Ovary (tissue), 9 donors: Measurements from ENCODE around the gene CPNE4. TPM values are rescaled to one million over a fixed set of nuclear protein-coding genes. Genes with fewer than 3 reads are reported as not detected.

ENCODE experiments used
- DNase-seq, 5 donors: peaks; one replicate each; pipeline ENCODE4 v3.0.0-alpha.2; 2019 to 2020
- H3K27ac ChIP-seq, 2 donors: fragments of 200-600 bp; one replicate each; pipeline versions ENCODE4 v1.5.1 to v1.8.0; 2019 to 2022
- H3K27me3 ChIP-seq: fragments of 200-600 bp; one replicate; pipeline ENCODE4 v1.8.0; 2022
- H3K36me3 ChIP-seq: fragments of 200-600 bp; sonication (generic); one replicate; pipeline ENCODE4 v1.5.1; 2019
- H3K4me1 ChIP-seq: one replicate; pipeline ENCODE4 v1.8.1; 2013; ENCODE audit warnings: mild to moderate bottlenecking, moderate library complexity; ENCODE audit not compliant: insufficient read depth
- H3K4me3 ChIP-seq: fragments of 200-600 bp; sonication (generic); one replicate; pipeline ENCODE4 v1.5.1; 2017
- H3K9me3 ChIP-seq, 2 donors: fragments of 200-600 bp in 1 of 2; sonication (generic) in 1 of 2; one replicate each; pipeline versions ENCODE4 v1.5.1 to v1.8.1; 2013 to 2019; ENCODE audit warnings: mild to moderate bottlenecking in 1 of 2, moderate library complexity in 1 of 2
- EP300 ChIP-seq: sonication (generic); formaldehyde crosslinking; IDR thresholded peaks from one replicate; pipeline ENCODE4 v1.6.1; 2017; ENCODE audit warnings: antibody characterized with exemption
- POLR2A ChIP-seq: fragments of 450-650 bp; IDR thresholded peaks from one replicate; pipeline ENCODE4 v1.6.1; 2017; ENCODE audit warnings: antibody characterized with exemption, mild to moderate bottlenecking, moderate library complexity
- WGBS, 3 donors: extraction: QIAGEN DNeasy Blood & Tissue Kit in 1 of 3; methylation state at CpG; one replicate each; pipeline versions ENCODE4 v1.1.5 to v1.1.7; 2013 to 2017; 5-methylcytosine and 5-hydroxymethylcytosine counted together
- intact Hi-C, 4 donors: fragments of 100-400 bp; cut with DNase I; formaldehyde crosslinking; loops; one replicate each; pipeline versions ENCODE4 v1.11.0 to v1.15.1; 2022 to 2023
- polyA plus RNA-seq, 2 donors: library from polyadenylated mRNA; stranded (reverse); fragments of 200-250 nt in 1 of 2; fragments of 350-450 nt in 1 of 2; fragmentation: Illumina TruSeq in 1 of 2; extraction: RNeasy Lipid Tissue Mini Kit (QIAGEN cat#74804) in 1 of 2; gene quantifications; one replicate each; pipeline ENCODE4 v1.2.3, GENCODE V29; 2013 to 2014
- total RNA-seq, 7 donors: library from RNA; depleted of rRNA in 2 of 7; stranded (reverse); fragments of >200 nt in 2 of 7; fragmentation: NEBNext Ultra II Directional in 3 of 7; extraction: Animal tissue kit (Norgen Biotek cat#: 25700) in 3 of 7; gene quantifications; one replicate each; pipeline versions ENCODE4 v1.1.0 to v1.2.4, GENCODE V29; 2016 to 2023
- TF ChIP-seq, protein P1 (sequence below), 3 donors: fragments of 450-650 bp in 2 of 3; fragments of 200-600 bp in 1 of 3; IDR thresholded peaks; one replicate each; pipeline versions ENCODE4 v1.5.1 to v1.8.0; 2016 to 2022; ENCODE audit warnings: antibody characterized with exemption in 3 of 3, mild to moderate bottlenecking in 1 of 3
- donor health status: DM: no; HTN: no; CAD: no; lungs with moderate emphysema.
- donor health status: DM: no; HTN: no; CAD: no.
- donor health status: Bipolar disorder and iron deficiency.
- donor health status: DM: yes; HTN: yes; CAD: no.
- donor health status: DM: no; HTN: no; CAD: no.
- donor health status: DM: yes; HTN: yes; CAD: no.

The CPNE4 gene
- total and polyA plus RNA-seq, 9 donors, result 0.11 to 0.27 (median 0.13) TPM; not detected in 6

DNA sequence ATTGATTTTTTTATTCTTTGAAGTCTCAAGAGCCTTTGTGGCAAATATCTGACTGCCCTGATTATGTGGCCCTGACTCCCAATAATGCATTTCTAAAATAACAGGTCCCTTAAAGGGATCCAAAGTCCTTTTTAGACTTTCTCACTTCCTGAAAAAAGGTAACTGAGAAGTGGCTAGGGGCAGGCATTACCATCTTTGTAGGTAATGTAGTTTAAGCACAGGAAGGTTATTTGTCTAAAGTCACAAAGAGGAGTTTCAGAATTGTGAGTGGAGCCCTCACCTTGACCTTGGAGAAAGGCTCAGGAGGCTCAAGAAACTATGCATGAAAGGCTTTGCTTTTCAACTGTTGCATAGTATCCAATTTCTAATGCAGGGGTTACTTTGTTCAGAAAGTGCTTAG is 389.2 kb downstream of the CPNE4 start:
- Histone ChIP-seq H3K4me3 (no peak overlapping the region), H3K27me3 (no peaks in the 10 kb centered on the region), H3K4me1 (no peaks in the 10 kb centered on the region), H3K36me3 (no peaks in the 10 kb centered on the region), H3K27ac (no peak overlapping the region), H3K9me3 (no peaks in the 10 kb centered on the region)
- intact Hi-C loops, result no loop called here
- no peak for DNase-seq
- TF ChIP-seq EP300 (no peak), POLR2A (no peak)
- TF ChIP-seq, protein P1, sequence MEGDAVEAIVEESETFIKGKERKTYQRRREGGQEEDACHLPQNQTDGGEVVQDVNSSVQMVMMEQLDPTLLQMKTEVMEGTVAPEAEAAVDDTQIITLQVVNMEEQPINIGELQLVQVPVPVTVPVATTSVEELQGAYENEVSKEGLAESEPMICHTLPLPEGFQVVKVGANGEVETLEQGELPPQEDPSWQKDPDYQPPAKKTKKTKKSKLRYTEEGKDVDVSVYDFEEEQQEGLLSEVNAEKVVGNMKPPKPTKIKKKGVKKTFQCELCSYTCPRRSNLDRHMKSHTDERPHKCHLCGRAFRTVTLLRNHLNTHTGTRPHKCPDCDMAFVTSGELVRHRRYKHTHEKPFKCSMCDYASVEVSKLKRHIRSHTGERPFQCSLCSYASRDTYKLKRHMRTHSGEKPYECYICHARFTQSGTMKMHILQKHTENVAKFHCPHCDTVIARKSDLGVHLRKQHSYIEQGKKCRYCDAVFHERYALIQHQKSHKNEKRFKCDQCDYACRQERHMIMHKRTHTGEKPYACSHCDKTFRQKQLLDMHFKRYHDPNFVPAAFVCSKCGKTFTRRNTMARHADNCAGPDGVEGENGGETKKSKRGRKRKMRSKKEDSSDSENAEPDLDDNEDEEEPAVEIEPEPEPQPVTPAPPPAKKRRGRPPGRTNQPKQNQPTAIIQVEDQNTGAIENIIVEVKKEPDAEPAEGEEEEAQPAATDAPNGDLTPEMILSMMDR (IDR thresholded peaks at IDR 0.05), result no peak

DNA sequence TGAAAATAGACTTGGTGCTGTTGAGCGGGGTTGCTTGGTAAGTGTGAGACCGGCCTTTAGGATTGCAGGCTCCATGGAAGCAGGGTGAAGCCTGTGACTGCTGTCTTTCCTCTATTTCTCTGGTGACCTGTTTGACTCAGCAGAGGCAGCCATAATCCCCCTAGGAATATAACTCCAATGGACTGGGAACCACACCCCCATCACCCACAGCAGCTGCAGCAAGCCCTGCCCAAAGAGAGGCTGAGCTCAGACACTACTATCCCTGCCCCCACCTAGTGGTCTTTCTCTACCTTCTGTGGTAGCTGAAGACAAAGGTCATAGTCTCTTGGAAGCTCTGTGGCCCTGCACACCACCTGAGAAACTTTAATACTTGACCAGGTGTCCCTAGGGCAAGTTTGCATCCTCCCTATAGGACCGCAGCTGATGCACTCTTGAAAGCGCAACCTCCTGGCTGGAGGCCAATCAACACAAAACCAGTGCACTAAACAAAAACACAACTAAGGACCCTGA is 398.5 kb downstream of the CPNE4 start:
- H3K4me3 ChIP-seq, result no peak overlapping the region
- no peaks in the 10 kb centered on the region for H3K4me1 ChIP-seq
- intact Hi-C loops, result no loop called here
- no peaks in the 10 kb centered on the region for H3K9me3 ChIP-seq
- no peak for TF ChIP-seq EP300
- TF ChIP-seq POLR2A, result no peak
- TF ChIP-seq, protein P1 (IDR thresholded peaks at IDR 0.05), result no peak
- no peaks in the 10 kb centered on the region for H3K27me3 ChIP-seq
- H3K27ac ChIP-seq, result no peak overlapping the region
- DNase-seq, result no peak
- 71 to 89% (median 89%) methylated on average over 4 of the region's 4 CpGs for WGBS, 3 donors
- no peaks in the 10 kb centered on the region for H3K36me3 ChIP-seq

DNA sequence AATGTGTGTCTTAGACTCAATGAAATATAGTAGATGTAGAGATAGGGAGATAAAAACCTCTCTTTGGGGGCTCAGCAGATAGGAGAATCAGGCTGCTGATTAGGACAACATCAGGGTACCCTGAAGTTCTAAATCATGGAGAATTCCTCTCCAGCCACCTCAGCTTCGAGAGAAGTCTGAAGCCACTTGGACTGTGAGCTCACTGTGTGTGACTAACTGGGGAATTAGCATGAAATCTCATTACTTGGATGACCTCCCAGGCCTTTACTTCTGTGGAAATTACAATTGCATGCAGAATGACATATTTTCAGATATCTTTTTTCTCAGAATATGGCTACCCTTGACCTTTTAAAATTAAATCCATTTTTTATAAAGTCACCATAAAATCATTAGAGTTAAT is 404.0 kb downstream of the CPNE4 start:
- WGBS, 3 donors, result 57 to 67% (median 66%) methylated on average over 1 of the region's 1 CpG
- Histone ChIP-seq H3K4me3 (no peak overlapping the region), H3K36me3 (no peaks in the 10 kb centered on the region), H3K27me3 (no peaks in the 10 kb centered on the region), H3K4me1 (no peaks in the 10 kb centered on the region), H3K27ac (no peak overlapping the region), H3K9me3 (no peaks in the 10 kb centered on the region)
- TF ChIP-seq EP300 (no peak), POLR2A (no peak)
- TF ChIP-seq, protein P1 (IDR thresholded peaks at IDR 0.05), result no peak
- intact Hi-C loops, result no loop called here
- no peak for DNase-seq

DNA sequence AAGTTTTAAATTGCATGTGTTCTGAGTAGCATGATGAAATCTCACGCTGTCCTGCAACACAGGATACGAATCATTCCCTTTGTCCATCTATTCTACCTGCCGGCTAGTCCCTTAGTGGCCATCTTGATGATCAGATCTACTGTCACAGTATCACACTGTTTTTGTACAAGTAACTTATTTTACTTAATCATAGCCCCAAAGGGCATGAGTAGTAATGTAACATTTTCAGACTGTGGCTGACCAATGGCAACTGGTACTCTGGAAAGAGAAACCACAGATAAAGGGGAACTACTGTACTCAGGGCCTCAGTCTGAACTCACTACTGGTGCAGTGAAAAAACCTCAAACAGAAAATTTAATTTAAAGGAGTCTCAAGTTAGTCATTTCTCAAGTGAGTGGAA is 404.7 kb downstream of the CPNE4 start:
- Histone ChIP-seq H3K27ac (no peak overlapping the region), H3K4me3 (no peak overlapping the region), H3K4me1 (no peaks in the 10 kb centered on the region), H3K27me3 (no peaks in the 10 kb centered on the region), H3K36me3 (no peaks in the 10 kb centered on the region), H3K9me3 (no peaks in the 10 kb centered on the region)
- WGBS, 3 donors, result 86 to 90% (median 88%) methylated on average over 3 of the region's 3 CpGs
- intact Hi-C loops, result no loop called here
- TF ChIP-seq, protein P1 (IDR thresholded peaks at IDR 0.05), result no peak
- TF ChIP-seq POLR2A, result no peak
- no peak for TF ChIP-seq EP300
- DNase-seq, result no peak

DNA sequence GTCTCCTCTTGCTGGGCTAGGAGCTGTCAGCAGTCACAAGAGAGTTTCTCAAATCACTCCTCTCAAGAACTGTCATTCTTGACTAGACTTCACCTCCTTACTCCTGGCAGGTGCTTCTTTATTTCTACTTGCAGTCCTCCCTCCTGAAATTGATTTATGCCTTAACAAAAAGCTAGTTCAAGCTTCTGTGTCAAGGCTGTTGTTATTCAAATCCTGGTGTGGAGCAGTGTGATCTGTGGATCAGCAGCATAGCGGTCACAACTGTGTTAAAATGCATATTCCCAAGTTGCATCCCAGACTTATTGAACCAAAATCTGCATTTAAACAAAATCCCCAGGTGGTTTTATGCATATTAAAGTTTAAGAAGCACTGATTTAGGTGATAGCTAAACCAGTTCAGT is 411.4 kb downstream of the CPNE4 start:
- 88 to 92% (median 90%) methylated on average over 1 of the region's 1 CpG for WGBS, 3 donors
- intact Hi-C loops, result no loop called here

More for the DNA sequence above, 411.4 kb downstream of the CPNE4 start:
- H3K36me3 ChIP-seq, result no peaks in the 10 kb centered on the region
- H3K27me3 ChIP-seq, result no peaks in the 10 kb centered on the region
- DNase-seq, result no peak
- H3K4me1 ChIP-seq, result no peaks in the 10 kb centered on the region
- H3K4me3 ChIP-seq, result no peak overlapping the region
- H3K27ac ChIP-seq, result no peak overlapping the region
- TF ChIP-seq, protein P1 (IDR thresholded peaks at IDR 0.05), result no peak
- TF ChIP-seq EP300, result no peak
- no peak for TF ChIP-seq POLR2A
- H3K9me3 ChIP-seq, result no peaks in the 10 kb centered on the region
